Prostate gland (tissue), 2 donors: ENCODE data around the gene FAM161B. TPM values are rescaled to one million over a fixed set of nuclear protein-coding genes. Genes with fewer than 3 reads are reported as not detected.
"Not testable (repeated sequence)": the region's sequence is repeated elsewhere in the genome, so short reads cannot be mapped to it uniquely, and the experiment has no call there.

Source experiments
- DNase-seq: peaks from one replicate; pipeline ENCODE4 v3.0.0-alpha.2; 2019; ENCODE audit warnings: low spot score
- H3K27ac ChIP-seq, 2 donors: fragments of 200-600 bp; sonication (generic); 2 replicates each; pipeline ENCODE4 v1.5.1; 2017 to 2019
- H3K27me3 ChIP-seq: fragments of 200-600 bp; sonication (generic); replicated peaks from 2 replicates; pipeline ENCODE4 v1.5.1; 2019; ENCODE audit not compliant: insufficient read depth
- H3K36me3 ChIP-seq, 2 donors: fragments of 200-600 bp; sonication (generic); 1 replicate in 1 of 2; 2 replicates in 1 of 2; pipeline versions ENCODE4 v1.5.1 to v1.8.1; 2017 to 2019
- H3K4me1 ChIP-seq: fragments of 200-600 bp; sonication (generic); replicated peaks from 2 replicates; pipeline ENCODE4 v1.5.1; 2019
- H3K4me3 ChIP-seq, 2 donors: fragments of 200-600 bp; sonication (generic); 2 replicates each; pipeline ENCODE4 v1.5.1; 2017 to 2019
- H3K9me3 ChIP-seq: fragments of 200-600 bp; sonication (generic); 2 replicates; pipeline ENCODE4 v1.5.1; 2017
- POLR2A ChIP-seq: fragments of 450-650 bp; IDR thresholded peaks from one replicate; pipeline ENCODE4 v1.6.1; 2016; ENCODE audit warnings: antibody characterized with exemption, mild to moderate bottlenecking
- POLR2AphosphoS5 ChIP-seq: sonication (generic); formaldehyde crosslinking; IDR thresholded peaks from one replicate; pipeline ENCODE4 v1.6.1; 2017; ENCODE audit warnings: antibody characterized with exemption
- WGBS: methylation state at CpG from one replicate; pipeline ENCODE4 v1.1.5; 2018; 5-methylcytosine and 5-hydroxymethylcytosine counted together
- intact Hi-C: fragments of 100-400 bp; cut with DNase I; formaldehyde crosslinking; loops from one replicate; pipeline ENCODE4 v1.14.2; 2022
- total RNA-seq, 2 donors: library from RNA; depleted of rRNA; stranded (reverse); fragments of >200 nt; gene quantifications; one replicate each; pipeline ENCODE4 v1.1.0, GENCODE V29; 2016
- TF ChIP-seq, protein P1 (sequence below), 4 experiments: fragments of 200-600 bp in 2 of 4; fragments of 450-650 bp in 2 of 4; sonication (generic) in 2 of 4; IDR thresholded peaks; 1 replicate in 3 of 4; 2 replicates in 1 of 4; pipeline ENCODE4 v1.5.1; 2016 to 2019; ENCODE audit warnings: antibody characterized with exemption in 4 of 4, mild to moderate bottlenecking in 2 of 4, moderate library complexity in 2 of 4

Gene FAM161B
- total RNA-seq, 2 donors from 2014 or later = 9.3 to 13.8 TPM

DNA sequence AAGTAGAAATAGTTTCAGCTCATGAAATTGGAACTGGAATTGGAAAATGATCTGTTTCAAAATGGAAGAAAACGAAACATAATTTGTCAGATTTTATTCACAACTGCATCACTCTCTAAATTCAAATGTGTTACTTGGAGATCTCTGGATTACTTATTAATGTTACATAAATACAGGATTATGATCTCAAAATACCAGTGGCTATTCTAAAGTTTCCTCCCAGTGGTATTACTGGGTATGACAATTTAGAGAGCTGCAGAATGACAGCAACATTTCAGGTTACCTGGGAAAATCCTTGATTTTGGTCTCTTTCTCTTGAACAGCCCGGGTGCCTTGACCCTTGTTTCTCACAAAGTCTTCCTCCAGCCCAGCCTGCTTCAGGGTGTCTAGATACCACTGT, 14.2 kb downstream of the FAM161B start:
- 85% methylated on average over 2 of the region's 2 CpGs for WGBS
- intact Hi-C loops = no loop called here
- peaks cover 3 to 7% of the 10 kb centered on the region in 2 donors for H3K36me3 ChIP-seq

DNA sequence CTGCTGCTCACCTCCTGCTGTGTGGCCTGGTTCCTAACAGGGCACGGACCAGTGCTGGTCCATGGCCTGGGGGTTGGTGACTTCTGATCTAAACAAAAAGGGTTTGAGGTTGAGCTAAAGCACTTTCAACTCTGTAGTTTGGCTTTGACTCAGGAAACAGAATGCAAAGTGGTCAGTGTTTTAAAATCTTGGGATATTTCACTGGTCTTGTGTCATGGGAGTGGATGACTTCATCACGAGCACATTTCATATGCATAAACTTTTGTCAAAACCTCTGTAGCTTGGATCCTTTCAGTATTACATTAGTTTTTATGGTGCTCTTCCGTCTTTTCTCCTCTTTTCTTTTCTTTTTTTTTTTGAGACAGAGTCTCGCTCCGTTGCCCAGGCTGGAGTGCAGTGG, 25.6 kb downstream of the FAM161B start:
- Histone ChIP-seq H3K36me3 (peaks cover 4 to 13% of the 10 kb centered on the region in 2 donors), H3K27me3 (no peaks in the 10 kb centered on the region), H3K4me3 (no peak overlapping the region), H3K9me3 (no peaks in the 10 kb centered on the region), H3K27ac (no peak overlapping the region), H3K4me1 (no peaks in the 10 kb centered on the region)
- intact Hi-C loops = no loop called here
- DNase-seq = no peak
- no peak for TF ChIP-seq POLR2AphosphoS5
- TF ChIP-seq, protein P1, sequence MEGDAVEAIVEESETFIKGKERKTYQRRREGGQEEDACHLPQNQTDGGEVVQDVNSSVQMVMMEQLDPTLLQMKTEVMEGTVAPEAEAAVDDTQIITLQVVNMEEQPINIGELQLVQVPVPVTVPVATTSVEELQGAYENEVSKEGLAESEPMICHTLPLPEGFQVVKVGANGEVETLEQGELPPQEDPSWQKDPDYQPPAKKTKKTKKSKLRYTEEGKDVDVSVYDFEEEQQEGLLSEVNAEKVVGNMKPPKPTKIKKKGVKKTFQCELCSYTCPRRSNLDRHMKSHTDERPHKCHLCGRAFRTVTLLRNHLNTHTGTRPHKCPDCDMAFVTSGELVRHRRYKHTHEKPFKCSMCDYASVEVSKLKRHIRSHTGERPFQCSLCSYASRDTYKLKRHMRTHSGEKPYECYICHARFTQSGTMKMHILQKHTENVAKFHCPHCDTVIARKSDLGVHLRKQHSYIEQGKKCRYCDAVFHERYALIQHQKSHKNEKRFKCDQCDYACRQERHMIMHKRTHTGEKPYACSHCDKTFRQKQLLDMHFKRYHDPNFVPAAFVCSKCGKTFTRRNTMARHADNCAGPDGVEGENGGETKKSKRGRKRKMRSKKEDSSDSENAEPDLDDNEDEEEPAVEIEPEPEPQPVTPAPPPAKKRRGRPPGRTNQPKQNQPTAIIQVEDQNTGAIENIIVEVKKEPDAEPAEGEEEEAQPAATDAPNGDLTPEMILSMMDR (IDR thresholded peaks at IDR 0.05) = no peak
- TF ChIP-seq POLR2A = no peak
- 93% methylated on average over 5 of the region's 5 CpGs for whole genome bisulfite sequencing

More for the DNA sequence above, 14.2 kb downstream of the FAM161B start:
- no peaks in the 10 kb centered on the region for H3K4me1 ChIP-seq
- no peak for DNase-seq
- no peaks in the 10 kb centered on the region for H3K9me3 ChIP-seq
- TF ChIP-seq POLR2AphosphoS5 (no peak), POLR2A (no peak)
- TF ChIP-seq, protein P1 (IDR thresholded peaks at IDR 0.05) = peak in 1 of 4 experiments; percentile 29
- H3K27me3 ChIP-seq = no peaks in the 10 kb centered on the region
- H3K4me3 ChIP-seq = no peak overlapping the region
- H3K27ac ChIP-seq = no peak overlapping the region

DNA sequence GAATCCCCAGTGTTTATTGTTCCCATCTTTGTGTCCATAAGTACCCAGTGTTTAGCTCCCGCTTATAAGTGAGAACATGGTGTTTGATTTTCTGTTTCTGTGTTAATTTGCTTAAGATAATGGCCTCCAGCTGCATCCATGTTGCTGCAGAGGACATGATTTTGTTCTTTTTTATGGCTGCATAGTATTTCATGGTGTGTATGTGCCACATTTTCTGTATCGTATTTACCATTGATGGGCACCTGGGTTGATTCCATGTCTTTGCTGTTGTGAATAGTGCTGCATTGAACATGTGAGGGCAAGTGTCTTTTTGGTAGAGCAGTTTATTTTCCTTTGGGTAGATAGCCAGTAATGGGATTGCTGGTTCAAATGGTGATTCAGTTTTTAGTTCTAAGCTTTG, 30.4 kb downstream of the FAM161B start:
- H3K27me3 ChIP-seq, intact Hi-C loops, H3K27ac ChIP-seq, H3K4me1 ChIP-seq, DNase-seq, H3K4me3 ChIP-seq, H3K9me3 ChIP-seq: not testable (repeated sequence)
- WGBS = 95% methylated on average over 2 of the region's 2 CpGs
- peaks cover 4 to 12% of the 10 kb centered on the region in 2 donors for H3K36me3 ChIP-seq

DNA sequence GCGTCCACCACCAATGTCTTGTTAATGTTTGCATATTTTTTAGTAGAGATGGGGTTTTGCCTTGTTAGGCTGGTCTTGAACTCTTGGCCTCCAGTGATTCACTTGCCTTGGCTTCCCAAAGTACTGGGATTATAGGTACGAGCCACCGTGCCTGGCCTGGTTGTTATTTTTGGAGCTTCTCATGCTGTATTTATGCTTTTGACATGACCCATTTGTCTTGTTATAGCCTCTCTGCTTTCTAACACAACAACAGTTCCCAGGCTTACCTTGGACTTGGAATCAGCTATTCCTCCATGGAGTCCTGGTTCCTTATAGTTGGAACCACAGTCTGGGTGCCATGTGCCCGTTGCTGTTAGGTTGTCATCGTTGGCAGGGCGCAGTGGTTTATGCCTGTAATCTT, 33.6 kb downstream of the FAM161B start:
- intact Hi-C loops = no loop called here

DNA sequence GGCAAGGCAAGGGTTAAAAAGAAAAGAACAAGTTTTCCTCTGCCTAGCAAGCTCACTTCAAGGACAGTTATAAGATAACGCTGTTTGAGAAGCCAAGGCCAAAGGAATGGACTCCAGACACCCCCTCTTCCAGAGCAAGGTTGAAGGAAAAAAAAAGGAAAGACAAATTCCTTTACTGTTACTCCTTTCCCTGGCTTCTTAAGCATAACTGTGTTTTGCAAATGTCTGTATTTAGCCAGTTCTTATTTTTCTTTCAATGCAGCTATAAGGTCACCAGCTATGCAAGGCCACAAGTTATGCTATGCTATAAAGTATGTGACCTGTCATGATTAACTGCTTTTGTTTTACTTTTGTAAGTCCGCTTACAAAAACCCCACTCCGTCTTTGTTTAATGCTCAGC, 36.6 kb downstream of the FAM161B start:
- H3K27me3 ChIP-seq = no peaks in the 10 kb centered on the region
- 76% methylated on average over 3 of the region's 3 CpGs for WGBS
- DNase-seq = no peak
- H3K9me3 ChIP-seq = no peaks in the 10 kb centered on the region
- H3K4me3 ChIP-seq = no peak overlapping the region
- no peaks in the 10 kb centered on the region for H3K4me1 ChIP-seq
- TF ChIP-seq, protein P1 (IDR thresholded peaks at IDR 0.05) = no peak
- no peak for TF ChIP-seq POLR2AphosphoS5
- no peak for TF ChIP-seq POLR2A
- H3K36me3 ChIP-seq = peaks cover 0 to 4% of the 10 kb centered on the region in 2 donors
- no peak overlapping the region for H3K27ac ChIP-seq
- intact Hi-C loops = no loop called here

More for the DNA sequence above, 33.6 kb downstream of the FAM161B start:
- H3K27ac ChIP-seq = no peak overlapping the region
- H3K4me3 ChIP-seq = no peak overlapping the region
- H3K9me3 ChIP-seq = no peaks in the 10 kb centered on the region
- H3K27me3 ChIP-seq = no peaks in the 10 kb centered on the region
- no peaks in the 10 kb centered on the region for H3K4me1 ChIP-seq
- 92% methylated on average over 6 of the region's 6 CpGs for WGBS
- TF ChIP-seq POLR2A (no peak), POLR2AphosphoS5 (no peak)
- TF ChIP-seq, protein P1 (IDR thresholded peaks at IDR 0.05) = no peak
- no peak for DNase-seq
- H3K36me3 ChIP-seq = peaks cover 0 to 4% of the 10 kb centered on the region in 2 donors
